ENCODE data around the gene GNGT1.
"Not testable (repeated sequence)": the region's sequence is repeated elsewhere in the genome, so short reads cannot be mapped to it uniquely, and the experiment has no call there.

The GNGT1 gene

DNA sequence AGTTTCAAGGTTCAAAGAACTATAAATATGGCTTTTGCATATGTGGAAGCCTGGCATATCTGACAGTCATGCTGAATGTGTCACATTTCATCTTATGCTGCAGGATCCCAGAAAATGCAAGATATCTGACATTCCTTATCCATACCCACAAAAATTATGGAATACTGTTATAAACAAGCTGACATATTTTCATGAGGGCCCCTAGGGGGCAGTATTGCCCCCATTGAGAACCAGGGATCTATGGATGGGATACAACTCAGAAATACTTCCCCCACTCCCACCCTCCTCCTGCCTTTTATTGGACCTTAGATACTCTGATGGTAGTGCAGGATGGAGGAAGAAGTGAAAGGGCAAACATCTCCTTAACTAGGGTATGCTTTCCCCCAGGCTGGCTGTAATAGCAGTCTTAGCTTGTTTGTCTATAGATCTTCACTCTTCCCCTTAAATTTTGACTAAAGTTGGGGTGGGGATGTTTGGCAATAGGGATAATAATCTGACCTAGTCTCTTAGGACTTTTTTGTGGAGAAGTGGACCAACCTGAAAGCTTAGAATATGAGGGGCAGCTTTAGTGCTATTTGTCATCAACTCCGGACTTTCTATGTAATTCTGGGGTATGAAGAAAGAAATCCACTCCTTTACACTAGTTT lies 3.5 kb upstream of the GNGT1 start:
- Histone ChIP-seq H3K27me3 (ENCODE audit: control insufficient read depth, insufficient read depth, low read length) (no peaks in the 10 kb centered on the region), H3K4me3 (ENCODE audit: low read length) (no peak overlapping the region), H3K4me1 (ENCODE audit: control insufficient read depth, insufficient read depth, low read length) (no peaks in the 10 kb centered on the region), H3K36me3 (ENCODE audit: control insufficient read depth, insufficient read depth, low read length) (no peaks in the 10 kb centered on the region), H3K9me3 (ENCODE audit: control insufficient read depth, insufficient read depth, low read length) (no peaks in the 10 kb centered on the region), H3K27ac (ENCODE audit: low read length) (no peak overlapping the region)
- DNase-seq (ENCODE audit: low read depth, low spot score), result no peak
- no CpG with 5 or more reads among the region's 1 CpG for WGBS (ENCODE audit: insufficient coverage, insufficient read length)

DNA sequence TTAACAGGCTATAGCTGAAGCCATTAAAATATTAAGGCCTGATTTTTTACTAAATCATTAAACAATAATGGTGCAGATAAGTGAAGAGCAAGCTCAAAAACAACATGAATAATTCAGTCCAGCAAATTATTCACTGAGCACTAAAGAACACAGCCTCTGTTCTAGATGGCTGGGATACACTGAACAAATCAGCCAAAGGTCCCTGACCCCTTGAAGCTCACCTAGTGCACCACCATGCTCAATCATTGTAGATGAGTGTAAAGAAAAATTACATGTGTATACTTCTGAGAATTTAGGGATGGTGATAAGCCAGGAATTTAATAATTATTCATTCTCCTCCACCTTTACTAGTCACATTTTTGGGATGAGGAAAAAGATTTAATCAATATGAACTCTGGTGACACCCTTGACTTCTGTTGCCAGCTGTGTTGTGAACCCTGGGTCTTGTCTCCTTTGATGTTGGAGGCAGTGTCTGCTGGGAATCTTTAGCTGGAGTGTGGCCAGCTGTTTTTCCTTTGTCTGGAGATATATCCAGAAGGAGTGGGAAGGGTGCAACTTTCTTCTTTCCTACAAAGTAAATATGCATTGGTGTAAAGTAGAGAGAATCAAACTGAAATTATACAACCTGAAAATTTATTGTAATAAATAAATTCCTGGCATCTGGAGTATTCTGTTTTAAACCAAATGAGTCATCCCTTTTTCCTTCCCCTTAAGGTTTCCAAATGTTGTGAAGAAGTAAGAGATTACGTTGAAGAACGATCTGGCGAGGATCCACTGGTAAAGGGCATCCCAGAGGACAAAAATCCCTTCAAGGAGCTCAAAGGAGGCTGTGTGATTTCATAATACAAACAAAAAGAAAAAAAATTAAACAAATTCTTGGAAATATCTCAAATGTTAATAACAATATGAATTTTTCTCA lies 4.0 kb downstream of the GNGT1 start:
- Histone ChIP-seq H3K27me3 (ENCODE audit: control insufficient read depth, insufficient read depth, low read length) (no peaks in the 10 kb centered on the region), H3K36me3 (ENCODE audit: control insufficient read depth, insufficient read depth, low read length) (no peaks in the 10 kb centered on the region), H3K9me3 (ENCODE audit: control insufficient read depth, insufficient read depth, low read length) (no peaks in the 10 kb centered on the region), H3K27ac (ENCODE audit: low read length) (no peak overlapping the region), H3K4me1 (ENCODE audit: control insufficient read depth, insufficient read depth, low read length) (no peaks in the 10 kb centered on the region), H3K4me3 (ENCODE audit: low read length) (no peak overlapping the region)
- no peak for DNase-seq (ENCODE audit: low read depth, low spot score)
- WGBS (ENCODE audit: insufficient coverage, insufficient read length), result no CpG with 5 or more reads among the region's 3 CpGs

DNA sequence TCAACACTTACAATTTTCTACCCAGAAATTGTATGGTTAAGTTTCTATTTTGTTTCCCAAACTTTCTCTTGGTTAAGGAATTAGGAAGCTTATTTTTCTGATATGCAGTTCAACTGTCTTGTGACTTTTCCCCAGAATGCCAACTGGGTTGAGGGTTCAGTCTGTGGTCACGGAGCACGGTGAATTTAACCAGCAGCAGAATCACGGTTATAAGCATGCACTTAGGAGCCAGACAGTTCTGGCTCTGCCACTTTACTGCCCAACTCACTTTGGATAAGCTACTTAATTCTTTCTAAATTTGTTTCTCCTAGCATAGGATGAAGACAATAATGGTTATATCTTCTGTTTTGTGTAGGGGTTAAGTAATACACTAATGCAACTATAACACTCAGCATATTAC lies 4.9 kb downstream of the GNGT1 start:
- no CpG with 5 or more reads among the region's 3 CpGs for WGBS (ENCODE audit: insufficient coverage, insufficient read length)
- not testable (repeated sequence) for H3K4me1 ChIP-seq (ENCODE audit: control insufficient read depth, insufficient read depth, low read length)

DNA sequence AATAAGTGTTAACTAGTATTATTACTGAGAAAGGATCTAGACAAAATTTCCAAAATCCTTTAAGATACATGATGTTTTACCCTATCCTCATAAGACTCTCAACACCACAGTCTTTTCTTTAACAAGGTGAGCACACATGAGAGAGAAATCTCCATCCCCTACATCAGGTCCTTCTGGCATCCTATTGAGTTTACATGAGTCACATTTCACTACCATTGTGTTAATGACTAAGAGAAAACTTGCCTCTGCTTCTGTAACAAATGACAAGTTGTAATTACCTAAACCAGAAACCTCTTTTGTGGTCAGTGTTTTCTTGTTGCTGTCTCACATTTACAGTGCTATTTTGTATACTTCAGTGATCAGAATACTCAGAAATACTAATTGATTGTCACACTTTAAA lies 5.3 kb downstream of the GNGT1 start:
- not testable (repeated sequence) for H3K4me3 ChIP-seq (ENCODE audit: low read length); H3K27ac ChIP-seq (ENCODE audit: low read length); H3K4me1 ChIP-seq (ENCODE audit: control insufficient read depth, insufficient read depth, low read length); DNase-seq (ENCODE audit: low read depth, low spot score); H3K36me3 ChIP-seq (ENCODE audit: control insufficient read depth, insufficient read depth, low read length); H3K27me3 ChIP-seq (ENCODE audit: control insufficient read depth, insufficient read depth, low read length); H3K9me3 ChIP-seq (ENCODE audit: control insufficient read depth, insufficient read depth, low read length)

More for the DNA sequence above, 4.9 kb downstream of the GNGT1 start:
- not testable (repeated sequence) for H3K27ac ChIP-seq (ENCODE audit: low read length); H3K27me3 ChIP-seq (ENCODE audit: control insufficient read depth, insufficient read depth, low read length); H3K4me3 ChIP-seq (ENCODE audit: low read length); H3K9me3 ChIP-seq (ENCODE audit: control insufficient read depth, insufficient read depth, low read length); H3K36me3 ChIP-seq (ENCODE audit: control insufficient read depth, insufficient read depth, low read length); DNase-seq (ENCODE audit: low read depth, low spot score)

DNA sequence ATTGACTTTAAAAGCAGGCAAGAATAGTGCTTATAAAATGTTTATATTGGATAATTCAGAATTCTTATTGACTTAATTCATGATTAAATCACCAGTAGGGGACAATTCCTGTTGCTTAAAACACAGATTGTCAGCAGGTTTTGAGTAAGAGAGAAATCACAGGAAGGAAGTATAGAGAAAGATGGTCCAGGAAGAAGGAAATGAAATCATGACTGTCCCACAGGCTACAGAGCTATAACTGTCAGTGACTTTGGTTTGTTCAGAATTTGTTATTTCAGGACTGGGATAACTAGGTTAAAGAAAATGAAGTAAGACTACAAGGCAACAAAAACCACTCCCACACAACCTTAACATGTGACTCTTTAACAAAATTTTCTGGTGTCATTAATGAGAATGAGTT lies 6.8 kb downstream of the GNGT1 start:
- Histone ChIP-seq H3K9me3 (ENCODE audit: control insufficient read depth, insufficient read depth, low read length) (no peaks in the 10 kb centered on the region), H3K27ac (ENCODE audit: low read length) (no peak overlapping the region), H3K27me3 (ENCODE audit: control insufficient read depth, insufficient read depth, low read length) (no peaks in the 10 kb centered on the region), H3K36me3 (ENCODE audit: control insufficient read depth, insufficient read depth, low read length) (no peaks in the 10 kb centered on the region), H3K4me1 (ENCODE audit: control insufficient read depth, insufficient read depth, low read length) (no peaks in the 10 kb centered on the region), H3K4me3 (ENCODE audit: low read length) (no peak overlapping the region)
- no peak for DNase-seq (ENCODE audit: low read depth, low spot score)

DNA sequence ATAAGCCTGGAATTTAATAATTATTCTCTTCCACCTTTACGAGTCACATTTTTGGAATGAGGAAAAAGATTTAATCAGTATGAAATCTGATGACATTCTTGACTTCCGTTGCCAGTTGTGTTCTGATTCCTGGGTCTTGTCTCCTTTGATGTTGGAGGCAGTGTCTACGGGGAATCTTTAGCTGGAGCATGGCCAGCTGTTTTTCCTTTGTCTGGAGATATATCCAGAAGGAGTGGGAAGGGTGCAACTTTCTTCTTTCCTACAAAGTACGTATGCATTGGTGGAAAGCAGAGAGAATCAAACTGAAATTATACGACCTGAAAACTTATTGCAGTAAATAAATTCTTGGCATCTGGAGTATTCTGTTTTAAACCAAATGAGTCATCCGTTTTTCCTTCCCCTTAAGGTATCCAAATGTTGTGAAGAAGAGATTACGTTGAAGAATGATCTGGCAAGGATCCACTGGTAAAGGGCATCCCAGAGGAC lies 8.3 kb downstream of the GNGT1 start:
- no CpG with 5 or more reads among the region's 7 CpGs for WGBS (ENCODE audit: insufficient coverage, insufficient read length)
- H3K4me3 ChIP-seq (ENCODE audit: low read length), result no peak overlapping the region

DNA sequence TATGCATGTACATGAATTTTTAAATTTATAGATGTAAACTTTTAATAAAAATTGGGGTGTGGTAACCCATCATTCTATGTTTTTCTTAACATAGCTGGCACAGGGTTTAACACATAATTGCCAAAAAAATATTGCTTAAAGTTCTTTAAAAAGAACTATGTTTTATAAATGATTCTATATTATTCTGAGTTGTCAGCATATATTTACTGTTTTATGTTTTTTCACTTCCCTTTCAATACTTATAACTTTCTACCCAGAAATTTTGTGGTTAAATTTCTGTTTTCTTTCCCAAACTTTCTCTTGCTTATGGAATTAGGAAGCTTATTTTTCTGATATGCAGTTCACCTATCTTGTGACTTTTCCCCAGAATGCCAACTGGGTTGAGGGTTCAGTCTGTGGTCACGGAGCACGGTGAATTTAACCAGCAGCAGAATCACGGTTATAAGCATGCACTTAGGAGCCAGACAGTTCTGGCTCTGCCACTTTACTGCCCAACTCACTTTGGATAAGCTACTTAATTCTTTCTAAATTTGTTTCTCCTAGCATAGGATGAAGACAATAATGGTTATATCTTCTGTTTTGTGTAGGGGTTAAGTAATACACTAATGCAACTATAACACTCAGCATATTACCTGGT lies 9.0 kb downstream of the GNGT1 start:
- not testable (repeated sequence) for DNase-seq (ENCODE audit: low read depth, low spot score); H3K4me1 ChIP-seq (ENCODE audit: control insufficient read depth, insufficient read depth, low read length); H3K4me3 ChIP-seq (ENCODE audit: low read length); H3K27ac ChIP-seq (ENCODE audit: low read length); H3K27me3 ChIP-seq (ENCODE audit: control insufficient read depth, insufficient read depth, low read length); H3K9me3 ChIP-seq (ENCODE audit: control insufficient read depth, insufficient read depth, low read length); H3K36me3 ChIP-seq (ENCODE audit: control insufficient read depth, insufficient read depth, low read length)
- no CpG with 5 or more reads among the region's 3 CpGs for WGBS (ENCODE audit: insufficient coverage, insufficient read length)

More for the DNA sequence above, 8.3 kb downstream of the GNGT1 start:
- no peaks in the 10 kb centered on the region for H3K27me3 ChIP-seq (ENCODE audit: control insufficient read depth, insufficient read depth, low read length)
- H3K36me3 ChIP-seq (ENCODE audit: control insufficient read depth, insufficient read depth, low read length), result no peaks in the 10 kb centered on the region
- H3K4me1 ChIP-seq (ENCODE audit: control insufficient read depth, insufficient read depth, low read length), result no peaks in the 10 kb centered on the region
- DNase-seq (ENCODE audit: low read depth, low spot score), result no peak
- H3K9me3 ChIP-seq (ENCODE audit: control insufficient read depth, insufficient read depth, low read length), result no peaks in the 10 kb centered on the region
- no peak overlapping the region for H3K27ac ChIP-seq (ENCODE audit: low read length)

DNA sequence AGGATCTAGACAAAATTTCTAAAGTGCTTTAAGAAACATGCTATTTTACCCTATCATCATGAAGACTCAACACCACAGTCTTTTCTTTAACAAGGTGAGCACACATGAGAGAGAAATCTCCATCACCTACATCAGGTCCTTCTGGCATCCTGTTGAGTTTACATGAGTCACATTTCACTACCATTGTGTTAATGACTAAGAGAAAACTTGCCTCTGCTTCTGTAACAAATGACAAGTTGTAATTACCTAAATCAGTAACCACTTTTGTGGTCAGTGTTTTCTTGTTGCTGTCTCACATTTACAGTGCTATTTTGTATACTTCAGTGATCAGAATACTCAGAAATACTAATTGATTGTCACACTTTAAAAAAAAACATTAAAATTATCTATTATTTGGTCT lies 9.5 kb downstream of the GNGT1 start:
- H3K36me3 ChIP-seq (ENCODE audit: control insufficient read depth, insufficient read depth, low read length); H3K4me3 ChIP-seq (ENCODE audit: low read length); H3K9me3 ChIP-seq (ENCODE audit: control insufficient read depth, insufficient read depth, low read length); H3K27me3 ChIP-seq (ENCODE audit: control insufficient read depth, insufficient read depth, low read length); H3K4me1 ChIP-seq (ENCODE audit: control insufficient read depth, insufficient read depth, low read length); H3K27ac ChIP-seq (ENCODE audit: low read length); DNase-seq (ENCODE audit: low read depth, low spot score): not testable (repeated sequence)

DNA sequence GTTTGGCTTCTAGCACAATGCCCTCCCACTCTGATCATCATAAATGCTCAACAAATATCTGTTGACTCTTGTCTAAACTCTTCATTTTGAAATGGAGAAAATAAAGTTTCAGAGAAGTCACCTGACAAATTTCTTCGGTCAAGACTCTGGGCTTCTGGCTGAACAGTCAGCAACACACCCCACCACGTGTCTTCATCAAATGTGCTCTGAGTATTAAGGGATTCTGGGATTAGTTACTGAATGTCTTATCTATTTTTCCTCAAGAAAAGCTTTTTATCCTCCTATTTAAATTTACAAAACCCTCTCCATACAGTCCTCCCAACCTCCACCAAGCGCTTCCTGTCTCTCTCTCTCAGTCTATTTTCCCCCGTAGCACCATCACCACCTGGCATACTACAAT lies 9.9 kb downstream of the GNGT1 start:
- not testable (repeated sequence) for DNase-seq (ENCODE audit: low read depth, low spot score); H3K27me3 ChIP-seq (ENCODE audit: control insufficient read depth, insufficient read depth, low read length); H3K36me3 ChIP-seq (ENCODE audit: control insufficient read depth, insufficient read depth, low read length); H3K9me3 ChIP-seq (ENCODE audit: control insufficient read depth, insufficient read depth, low read length); H3K4me1 ChIP-seq (ENCODE audit: control insufficient read depth, insufficient read depth, low read length); H3K27ac ChIP-seq (ENCODE audit: low read length); H3K4me3 ChIP-seq (ENCODE audit: low read length)
- WGBS (ENCODE audit: insufficient coverage, insufficient read length), result 100% methylated on average over 1 of the region's 4 CpGs

DNA sequence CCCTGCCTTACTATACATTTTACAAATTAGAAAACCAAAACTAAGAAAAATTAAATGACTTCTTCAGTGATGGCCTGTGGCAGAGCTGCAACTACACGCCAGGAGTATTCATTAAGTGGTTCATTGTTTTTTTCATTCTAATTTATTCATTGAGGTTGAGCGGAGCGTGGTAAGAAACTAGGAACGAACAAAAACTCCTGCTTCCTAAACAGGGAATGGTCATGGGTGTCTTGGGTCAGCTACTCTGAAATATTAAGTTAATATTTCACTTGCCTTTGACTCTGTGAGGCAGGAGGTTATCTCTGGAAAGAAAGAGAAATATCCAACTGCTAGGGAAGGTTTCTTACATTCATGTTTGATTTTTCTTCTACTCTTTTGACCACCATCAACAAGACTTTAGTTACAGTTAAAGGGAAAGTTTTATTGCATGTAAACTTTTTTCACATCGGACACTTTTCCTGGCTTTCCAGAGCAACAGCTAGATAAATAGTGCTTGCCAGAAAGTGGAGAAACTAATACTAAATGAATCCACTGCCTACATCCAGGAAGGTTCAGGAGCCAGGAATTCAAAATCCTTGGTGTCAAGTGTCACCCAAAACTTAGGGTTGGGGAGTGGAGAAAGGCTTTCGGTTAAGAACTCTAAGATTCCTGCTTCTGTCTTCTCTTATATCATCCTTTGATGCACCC lies 14.3 kb downstream of the GNGT1 start:
- Histone ChIP-seq H3K36me3 (ENCODE audit: control insufficient read depth, insufficient read depth, low read length) (no peaks in the 10 kb centered on the region), H3K27ac (ENCODE audit: low read length) (no peak overlapping the region), H3K4me1 (ENCODE audit: control insufficient read depth, insufficient read depth, low read length) (no peaks in the 10 kb centered on the region; the same call in 1 of the 2 replicates), H3K27me3 (ENCODE audit: control insufficient read depth, insufficient read depth, low read length) (no peaks in the 10 kb centered on the region), H3K9me3 (ENCODE audit: control insufficient read depth, insufficient read depth, low read length) (no peaks in the 10 kb centered on the region), H3K4me3 (ENCODE audit: low read length) (no peak overlapping the region)
- DNase-seq (ENCODE audit: low read depth, low spot score), result no peak
- no CpG with 5 or more reads among the region's 6 CpGs for WGBS (ENCODE audit: insufficient coverage, insufficient read length)
